ENCODE measurements around the gene SBF2.

DNA sequence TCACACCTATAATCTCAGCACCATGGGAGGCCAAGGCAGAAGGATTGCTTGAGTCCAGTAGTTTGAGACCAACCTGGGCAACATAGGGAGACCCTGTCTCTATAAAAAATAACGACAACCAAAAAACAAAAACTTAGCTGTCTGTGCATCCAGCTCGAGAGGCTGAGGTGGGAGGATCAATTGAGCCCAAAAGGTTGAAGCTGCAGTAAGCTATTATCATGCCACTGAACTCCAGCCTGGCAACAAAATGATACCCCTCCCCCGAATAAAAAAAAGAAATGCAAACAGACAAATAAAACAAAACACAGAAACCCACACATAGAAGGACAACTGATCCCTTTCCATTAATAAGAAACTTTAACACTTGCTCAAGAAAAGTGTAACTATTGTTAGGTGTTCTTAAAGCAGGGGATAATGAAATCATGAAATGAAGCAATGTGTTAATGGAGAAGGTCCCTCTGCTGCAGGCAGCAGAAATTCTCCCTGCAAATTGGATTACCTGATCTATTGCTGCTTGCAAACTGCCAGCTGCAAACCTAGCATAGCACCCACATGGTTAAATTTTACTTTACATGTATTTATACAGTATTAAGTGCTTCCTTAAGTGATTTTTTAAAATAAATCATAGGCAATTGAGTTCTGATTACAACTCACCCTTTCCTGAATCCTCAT, 226.3 kb downstream of the SBF2 start:
- TF ChIP-seq EZH2 (IDR thresholded peaks at IDR 0.05; ENCODE audit: borderline replicate concordance, low read length): no peak
- TF ChIP-seq, protein P1, sequence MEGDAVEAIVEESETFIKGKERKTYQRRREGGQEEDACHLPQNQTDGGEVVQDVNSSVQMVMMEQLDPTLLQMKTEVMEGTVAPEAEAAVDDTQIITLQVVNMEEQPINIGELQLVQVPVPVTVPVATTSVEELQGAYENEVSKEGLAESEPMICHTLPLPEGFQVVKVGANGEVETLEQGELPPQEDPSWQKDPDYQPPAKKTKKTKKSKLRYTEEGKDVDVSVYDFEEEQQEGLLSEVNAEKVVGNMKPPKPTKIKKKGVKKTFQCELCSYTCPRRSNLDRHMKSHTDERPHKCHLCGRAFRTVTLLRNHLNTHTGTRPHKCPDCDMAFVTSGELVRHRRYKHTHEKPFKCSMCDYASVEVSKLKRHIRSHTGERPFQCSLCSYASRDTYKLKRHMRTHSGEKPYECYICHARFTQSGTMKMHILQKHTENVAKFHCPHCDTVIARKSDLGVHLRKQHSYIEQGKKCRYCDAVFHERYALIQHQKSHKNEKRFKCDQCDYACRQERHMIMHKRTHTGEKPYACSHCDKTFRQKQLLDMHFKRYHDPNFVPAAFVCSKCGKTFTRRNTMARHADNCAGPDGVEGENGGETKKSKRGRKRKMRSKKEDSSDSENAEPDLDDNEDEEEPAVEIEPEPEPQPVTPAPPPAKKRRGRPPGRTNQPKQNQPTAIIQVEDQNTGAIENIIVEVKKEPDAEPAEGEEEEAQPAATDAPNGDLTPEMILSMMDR (conservative IDR thresholded peaks at IDR 0.05 in 1 of 2, IDR thresholded peaks at IDR 0.05 in 1 of 2; ENCODE audit: extremely low read depth in 1 of 2, insufficient read depth in 1 of 2, low read depth in 1 of 2, low read length in 2 of 2): no peak

Measured in mammary epithelial cell (primary cell).